ENCODE measurements around the gene POLR3K.

POLR3K gene

DNA sequence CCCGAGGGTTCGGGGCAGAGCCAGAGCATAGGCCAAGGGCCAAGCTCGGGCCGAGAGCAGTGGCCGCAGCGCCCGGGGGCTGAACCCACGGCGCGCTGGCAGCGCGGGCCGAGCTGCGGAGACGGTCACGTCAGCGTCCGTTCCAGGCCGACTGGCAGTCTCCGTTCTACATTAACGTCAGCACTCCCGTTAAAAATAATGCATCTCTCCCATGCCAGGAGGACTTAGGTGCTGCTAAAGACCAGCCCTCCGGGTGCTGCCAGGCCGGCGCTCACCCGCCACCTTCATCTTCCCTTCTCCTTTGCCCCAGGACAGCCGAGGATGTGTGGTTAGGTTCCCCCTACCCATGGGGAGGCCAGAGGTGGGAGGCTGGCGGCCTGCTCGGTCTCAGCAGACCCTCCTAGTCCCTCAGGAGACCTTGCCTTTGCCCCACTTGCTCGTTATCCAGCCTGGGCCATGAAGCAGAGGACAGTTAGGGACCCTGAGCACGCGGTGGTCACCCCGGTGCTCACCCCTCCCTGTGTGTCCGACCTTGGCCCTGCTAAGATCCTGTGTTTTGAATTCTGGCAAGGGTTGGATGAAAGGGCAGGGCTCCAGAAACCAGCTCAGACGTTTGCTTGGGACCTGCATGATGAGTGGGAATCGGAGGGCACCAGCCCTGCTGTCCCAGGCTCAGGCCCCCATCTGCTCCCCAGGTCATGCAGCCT, 25.2 kb upstream of the POLR3K start:
- no peak for DNase-seq

DNA sequence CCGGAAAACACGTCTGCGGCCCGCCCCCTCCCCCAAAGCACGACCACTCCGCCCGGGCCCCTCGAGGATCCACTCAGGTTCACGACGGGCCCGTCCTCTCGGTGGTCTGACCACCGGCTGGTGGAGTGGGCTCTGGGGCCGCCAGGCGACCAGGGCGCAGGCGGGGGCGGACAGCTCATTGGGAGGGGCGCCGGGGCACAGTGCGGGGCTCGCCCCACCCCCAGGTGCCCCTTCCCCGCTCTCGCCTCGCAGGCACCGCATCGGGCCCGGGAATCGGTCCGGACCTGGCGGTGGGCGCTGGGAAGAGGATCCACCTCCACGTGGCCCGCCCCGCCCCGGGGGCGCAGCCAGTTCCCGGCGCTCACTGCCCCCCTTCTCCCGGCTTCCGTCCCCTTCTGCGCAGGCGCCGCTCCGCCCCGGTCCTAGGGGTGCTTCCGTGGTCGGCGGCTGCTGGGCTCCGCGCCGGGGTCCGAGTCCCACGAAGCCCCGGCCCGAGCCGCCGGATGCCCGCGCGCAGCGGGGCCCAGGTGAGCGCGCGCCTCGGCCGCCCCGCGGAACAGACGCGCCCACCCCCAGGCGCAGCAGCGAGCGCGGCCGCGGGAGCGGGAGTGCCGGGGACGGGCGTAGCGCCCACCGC, 24.5 kb upstream of the POLR3K start, which contains the start of gene MPG:
Gene MPG (plus strand): TSS at position 419 of the 637 bp plus-strand sequence. CDS start 85 bp downstream, at position 504.
- peak; percentile 84 for DNase-seq

DNA sequence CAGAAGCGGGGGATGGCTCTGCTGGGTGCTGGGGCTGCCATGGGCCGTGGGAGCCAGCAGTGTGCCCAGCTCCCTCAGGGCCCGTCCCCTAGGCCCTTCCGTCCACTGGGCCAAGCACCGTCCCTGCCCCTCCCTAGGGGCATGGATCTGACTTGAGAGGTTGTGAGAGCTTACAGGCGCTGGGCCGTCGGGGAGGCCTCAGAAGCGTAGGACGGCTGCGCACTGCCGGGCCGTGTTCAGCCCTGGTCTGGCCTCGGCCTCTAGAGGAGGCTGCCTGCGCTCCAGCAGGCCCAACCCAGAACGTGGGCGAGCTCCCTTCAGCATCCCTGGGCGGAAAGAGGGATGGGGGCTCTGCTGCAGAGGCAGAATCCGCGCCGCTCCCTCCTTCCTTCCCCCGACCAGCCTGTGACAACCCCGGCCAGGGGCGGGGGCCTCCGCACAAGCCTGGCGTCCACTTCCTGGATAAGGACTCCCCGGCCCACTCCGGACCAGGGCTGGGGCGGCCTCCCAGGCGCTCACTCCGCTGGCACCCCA, 23.9 kb upstream of the POLR3K start:
- DNase-seq, result peak; percentile 24

DNA sequence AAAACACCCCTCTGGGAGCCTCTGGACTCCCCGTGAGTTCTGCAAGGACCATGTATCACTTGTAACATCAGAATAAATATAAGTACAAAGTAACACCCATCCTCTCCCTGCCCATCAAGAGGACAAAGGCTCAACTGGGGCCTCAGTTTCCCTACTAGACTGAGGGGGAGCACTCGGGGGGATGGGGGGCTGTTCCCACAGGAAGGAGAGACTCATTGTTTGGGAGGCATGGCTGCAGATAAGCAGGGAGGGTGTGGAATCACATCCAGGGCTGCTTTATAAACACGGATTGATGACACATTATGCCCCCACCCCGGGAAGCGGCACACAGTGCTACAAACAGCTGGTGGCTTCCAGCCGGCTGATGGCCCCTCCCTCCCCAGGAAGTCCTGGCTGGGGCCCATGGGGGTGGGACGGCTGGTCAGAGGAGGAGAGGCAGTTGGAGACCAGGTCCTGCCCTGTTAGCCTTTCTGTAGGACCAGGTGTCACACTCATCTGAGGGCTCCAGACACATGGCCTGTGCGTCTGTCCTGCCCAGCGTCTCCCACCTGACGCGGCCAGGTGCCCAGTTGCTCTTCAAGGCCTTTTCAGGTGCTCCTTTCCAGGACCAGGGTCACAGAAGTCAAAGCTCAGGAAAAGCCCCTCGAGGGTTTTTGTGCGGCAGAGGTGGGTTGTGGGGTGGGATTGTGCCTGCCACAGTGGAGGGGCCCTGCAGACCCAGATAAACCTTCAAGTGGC, 23.3 kb upstream of the POLR3K start:
- no peak for DNase-seq

DNA sequence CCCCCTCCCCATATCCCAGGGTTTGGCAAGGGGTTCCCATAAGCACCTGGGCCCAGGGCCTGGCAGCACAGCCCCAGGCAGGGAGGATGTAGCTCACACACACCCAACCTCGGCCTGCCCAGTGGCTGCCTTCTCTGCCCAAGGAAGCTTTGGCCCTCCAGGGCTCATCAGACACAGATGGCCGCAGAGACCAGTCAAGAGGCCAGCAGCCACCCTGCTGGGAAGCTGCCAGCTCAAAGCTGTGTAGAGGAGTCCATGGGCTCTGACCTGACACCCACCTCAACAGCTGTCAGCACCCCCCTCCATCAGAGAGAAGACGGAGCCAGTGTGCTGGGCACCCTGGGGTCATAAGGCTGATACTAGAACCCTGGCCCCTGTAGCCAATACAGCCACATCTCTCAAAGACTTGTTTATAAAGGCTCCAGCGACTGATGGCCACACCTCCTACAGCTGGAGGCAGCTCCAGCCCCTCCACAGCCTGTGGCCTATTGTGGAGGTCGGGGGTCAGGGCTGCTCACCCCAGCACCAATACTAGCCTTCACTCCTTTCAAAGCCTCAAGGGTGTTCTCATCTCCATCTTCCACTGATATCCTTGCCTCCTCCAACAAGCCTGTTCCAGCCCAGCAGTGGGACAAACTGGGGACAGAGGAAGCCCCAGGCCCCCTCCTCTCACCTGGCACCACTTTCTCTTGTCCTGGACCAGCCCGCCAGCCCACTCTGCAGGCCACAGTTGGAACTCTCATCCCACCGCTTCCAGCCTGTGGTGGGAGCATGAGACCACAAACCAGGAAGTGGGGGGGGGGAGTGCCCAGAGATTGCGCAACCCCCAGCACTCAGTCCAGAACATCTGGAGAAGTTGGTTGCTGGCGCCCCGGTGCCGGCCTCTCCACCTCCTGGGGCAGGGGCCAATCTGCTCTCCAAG, 22.4 kb upstream of the POLR3K start:
- DNase-seq, result no peak

DNA sequence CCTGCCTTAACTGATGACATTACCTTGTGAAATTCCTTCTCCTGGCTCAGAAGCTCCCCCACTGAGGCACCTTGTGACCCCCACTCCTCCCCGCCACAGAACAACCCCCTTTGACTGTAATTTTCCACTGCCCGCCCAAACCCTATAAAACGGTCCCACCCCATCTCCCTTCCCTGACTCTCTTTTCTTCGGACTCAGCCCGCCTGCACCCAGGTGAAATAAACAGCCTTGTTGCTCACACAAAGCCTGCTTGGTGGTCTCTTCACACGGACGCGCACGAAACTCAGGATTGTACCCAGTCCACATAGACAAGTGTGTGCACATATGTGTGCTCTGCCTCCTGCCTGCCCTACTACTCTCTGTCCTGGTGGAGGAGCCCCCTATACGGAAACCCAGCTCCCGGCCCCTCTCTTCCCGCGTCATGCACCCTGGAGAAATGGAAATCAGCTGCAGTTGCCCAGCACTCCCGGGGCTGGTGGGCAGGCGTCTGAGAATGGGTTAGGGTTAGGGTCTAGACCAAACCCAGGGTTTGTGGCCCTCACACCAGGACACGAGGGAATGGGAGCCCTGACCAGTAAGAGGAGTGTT, 21.4 kb upstream of the POLR3K start:
- DNase-seq, result no peak

DNA sequence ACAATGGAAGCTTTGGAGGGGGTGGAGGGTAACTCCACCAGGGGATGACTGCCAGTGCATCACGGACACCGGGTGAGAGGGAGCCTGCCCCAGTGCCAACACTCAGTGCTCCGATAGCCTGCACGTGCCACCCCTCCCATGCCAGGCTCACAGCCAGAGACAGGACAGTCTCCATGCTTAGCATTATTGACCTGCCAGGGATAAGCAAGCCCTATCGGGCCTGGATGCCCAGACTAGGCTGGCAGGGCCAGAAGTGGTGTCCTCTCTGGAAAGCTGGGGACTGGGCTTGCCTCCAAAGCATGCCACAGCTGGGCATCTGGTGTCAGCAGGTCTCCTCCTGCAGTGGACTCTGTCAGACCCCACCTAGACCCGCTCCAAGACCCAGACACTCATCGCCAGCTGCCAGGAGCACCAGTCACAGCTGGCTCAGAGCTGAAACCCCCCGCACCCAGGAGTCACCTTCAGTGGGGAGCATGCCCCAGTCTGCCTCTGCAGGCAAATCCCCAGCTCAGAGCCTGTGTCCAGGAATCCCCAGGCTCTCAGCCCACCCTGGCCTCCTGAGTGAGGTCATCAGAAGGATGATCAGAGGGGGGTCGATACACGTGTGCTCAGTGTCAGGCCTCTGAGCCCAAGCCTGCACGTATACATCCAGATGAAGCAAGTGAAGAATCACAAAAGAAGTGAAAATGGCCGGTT, 20.8 kb upstream of the POLR3K start:
- DNase-seq, result no peak

DNA sequence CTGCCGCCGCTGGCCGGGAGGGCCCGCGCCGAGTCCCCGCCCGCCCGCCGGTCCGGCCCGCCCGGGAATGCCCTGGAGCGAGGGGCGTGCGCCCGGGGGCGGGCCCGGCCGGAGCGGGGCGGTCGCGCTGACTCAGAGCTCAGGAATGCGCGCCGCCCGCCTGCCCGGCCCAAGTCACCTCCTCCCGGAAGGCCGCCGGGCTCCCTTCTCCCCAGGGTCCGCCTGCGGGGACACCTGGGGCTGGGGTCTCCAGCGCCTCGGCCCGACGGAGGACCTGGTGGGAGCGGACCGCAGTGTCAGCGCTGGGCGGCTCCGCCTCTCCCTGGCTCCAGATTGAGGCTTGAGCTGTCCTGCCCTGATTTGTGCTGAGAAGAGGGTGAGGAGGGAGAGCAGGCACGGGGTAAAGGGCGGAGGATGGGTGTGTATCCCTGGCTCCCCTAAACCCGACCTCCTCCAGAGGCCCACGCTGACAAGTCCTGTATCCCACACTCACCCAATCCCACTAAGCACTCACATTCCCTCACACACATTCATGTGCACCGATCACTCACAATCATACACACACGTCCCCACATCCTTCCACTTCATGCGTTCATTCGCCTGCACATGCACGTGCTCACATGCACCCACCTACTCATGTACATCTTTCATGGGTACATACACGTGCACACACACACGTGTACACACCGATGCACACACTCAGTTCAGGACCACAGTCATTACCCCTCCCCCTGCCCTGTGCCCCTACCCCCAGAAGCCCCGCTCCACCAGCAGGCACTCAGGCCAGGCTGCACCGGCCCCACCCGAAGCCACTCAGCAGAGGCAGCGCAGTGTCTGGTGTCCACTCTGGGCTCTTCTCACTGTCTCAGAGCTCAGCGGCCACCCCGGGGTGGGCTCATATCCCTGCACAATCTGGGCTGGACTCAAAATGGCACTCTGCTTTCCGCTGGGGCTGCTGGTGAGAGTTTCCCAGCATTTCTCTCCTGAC, 19.4 kb upstream of the POLR3K start, which contains the start of gene RHBDF1:
Gene RHBDF1 (minus strand): TSS at position 71 of the 988 bp plus-strand sequence. CDS start 7,616 bp downstream, outside the sequence.
- no peak for DNase-seq

DNA sequence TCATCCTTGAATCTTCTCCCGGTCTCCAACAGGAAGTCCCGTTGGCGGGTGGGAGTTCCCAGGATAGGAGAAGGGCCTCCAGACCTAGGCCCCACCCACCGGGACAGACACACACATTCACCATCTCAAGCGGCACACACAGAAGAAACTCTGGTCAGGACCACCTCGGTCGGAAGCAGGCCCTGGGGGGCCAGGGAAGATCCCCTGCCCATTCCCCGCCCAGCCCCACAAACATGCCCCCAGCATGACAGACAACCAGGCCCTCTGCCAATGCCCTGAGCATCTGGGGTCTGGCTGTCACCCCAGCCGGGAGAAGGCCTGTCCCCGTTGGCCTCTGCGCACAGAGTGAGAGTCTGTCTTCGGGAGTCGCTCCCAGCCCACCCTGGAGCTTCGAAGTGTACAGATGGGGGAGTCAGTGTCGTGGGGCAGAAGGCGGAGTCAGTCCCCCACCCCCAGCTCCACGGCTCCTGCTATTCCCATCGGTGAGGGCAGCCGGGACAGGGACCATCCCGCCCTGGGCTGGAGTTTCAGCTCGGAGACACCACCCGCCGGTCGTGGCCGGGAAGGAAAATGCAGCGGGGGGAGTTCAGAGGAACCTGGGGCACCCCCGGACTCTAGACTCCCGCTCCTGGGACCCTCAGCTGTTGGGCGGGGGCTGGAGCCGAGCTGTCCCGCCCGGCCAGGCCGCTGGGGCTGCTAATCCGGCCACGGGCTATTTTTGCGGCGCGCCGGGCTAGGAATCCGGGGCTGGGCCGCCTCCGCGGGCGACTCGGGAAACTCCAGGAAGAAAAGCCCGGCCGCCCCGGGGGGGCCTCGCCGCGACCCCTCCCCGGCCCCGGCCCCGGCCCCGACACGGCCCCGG, 18.4 kb upstream of the POLR3K start:
- no peak for DNase-seq

DNA sequence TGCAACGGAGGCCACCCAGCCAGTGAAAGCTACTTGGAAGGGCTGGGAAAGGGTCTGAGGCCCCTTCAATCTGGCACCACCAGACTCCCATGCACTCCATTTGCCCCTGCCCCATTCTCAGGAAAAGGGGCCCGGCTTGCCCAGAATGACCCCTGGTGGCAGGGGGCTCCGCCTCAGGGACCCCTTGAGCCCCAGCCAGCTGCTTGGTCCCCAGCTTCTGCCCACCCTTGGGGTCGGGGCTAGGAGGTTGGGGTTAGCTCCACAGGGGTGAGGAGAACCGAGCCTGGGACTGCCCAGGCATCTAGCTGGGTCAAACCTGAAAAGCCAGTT, 17.8 kb upstream of the POLR3K start:
- DNase-seq, result no peak

DNA sequence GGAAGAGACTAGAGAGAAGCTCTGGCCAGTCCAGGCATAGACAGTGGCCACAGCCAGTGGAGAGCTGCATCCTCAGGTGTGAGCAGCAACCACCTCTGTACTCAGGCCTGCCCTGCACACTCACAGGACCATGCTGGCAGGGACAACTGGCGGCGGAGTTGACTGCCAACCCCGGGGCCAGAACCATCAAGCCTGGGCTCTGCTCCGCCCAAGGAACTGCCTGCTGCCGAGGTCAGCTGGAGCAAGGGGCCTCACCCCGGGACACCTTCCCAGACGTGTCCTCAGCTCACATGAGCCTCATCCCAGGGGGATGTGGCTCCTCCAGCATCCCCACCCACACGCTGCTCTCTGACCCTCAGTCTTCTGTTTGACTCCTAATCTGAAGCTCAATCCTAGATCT, 15.8 kb upstream of the POLR3K start:
- DNase-seq, result no peak

DNA sequence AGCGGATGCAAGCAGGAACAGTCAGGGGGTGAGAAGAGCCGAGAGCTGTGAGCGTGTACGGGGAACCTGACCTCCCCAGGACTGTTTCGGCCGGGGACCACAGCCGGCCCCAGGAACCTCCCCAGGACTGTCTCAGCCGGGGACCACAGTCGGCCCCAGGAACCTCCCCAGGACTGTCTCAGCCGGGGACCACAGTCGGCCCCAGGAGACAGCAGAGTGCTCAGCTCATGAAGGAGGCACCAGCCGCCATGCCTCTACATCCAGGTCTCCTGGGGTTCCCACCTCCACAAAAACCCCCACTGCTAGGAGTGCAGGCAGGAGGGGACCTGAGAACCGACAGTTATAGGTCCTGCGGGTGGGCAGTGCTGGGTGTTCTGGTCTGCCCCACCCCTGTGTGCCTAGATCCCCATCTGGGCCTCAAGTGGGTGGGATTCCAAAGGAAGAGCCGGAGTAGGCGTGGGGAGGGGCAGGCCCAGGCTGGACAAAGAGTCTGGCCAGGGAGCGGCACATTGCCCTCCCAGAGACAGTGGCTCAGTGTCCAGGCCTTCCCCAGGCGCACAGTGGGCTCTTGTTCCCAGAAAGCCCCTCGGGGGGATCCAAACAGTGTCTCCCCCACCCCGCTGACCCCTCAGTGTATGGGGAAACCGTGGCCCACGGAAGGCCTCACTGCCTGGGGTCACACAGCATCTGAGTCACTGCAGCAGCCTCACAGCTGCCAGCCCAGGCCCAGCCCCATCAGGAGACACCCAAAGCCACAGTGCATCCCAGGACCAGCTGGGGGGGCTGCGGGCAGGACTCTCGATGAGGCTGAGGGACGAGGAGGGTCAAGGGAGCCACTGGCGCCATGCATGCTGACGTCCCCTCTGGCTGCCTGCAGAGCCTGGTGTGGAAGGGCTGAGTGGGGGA, 14.7 kb upstream of the POLR3K start:
- DNase-seq, result no peak

DNA sequence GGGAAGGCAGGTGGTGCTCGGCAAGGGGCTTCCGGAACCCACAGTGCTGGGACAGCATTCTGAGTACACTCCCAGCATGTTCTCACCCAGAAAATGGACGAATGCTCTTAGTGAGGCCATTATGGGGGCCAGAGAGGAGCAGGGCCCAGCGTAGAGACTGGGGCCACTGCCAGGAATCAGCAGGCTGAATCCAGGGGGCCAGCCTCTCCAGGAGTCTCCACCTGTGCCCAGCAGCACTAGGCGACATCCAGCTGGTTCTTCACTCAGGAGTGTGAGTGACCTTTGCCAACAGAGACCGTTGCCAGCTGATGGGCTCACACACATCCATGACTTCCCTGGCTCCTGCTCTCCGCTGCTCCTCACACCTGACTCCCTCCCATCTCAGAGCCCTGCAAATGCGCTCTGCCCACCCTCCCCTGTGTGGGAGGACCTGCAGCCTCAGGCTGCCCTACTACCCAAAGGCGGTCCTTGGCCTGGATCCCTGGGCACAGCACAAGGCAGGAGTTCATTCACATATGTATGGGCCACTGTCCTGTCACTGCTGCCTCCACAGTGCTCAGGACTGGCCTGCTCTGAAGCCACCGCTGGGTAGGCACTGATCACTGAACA, 13.9 kb upstream of the POLR3K start:
- DNase-seq, result no peak

DNA sequence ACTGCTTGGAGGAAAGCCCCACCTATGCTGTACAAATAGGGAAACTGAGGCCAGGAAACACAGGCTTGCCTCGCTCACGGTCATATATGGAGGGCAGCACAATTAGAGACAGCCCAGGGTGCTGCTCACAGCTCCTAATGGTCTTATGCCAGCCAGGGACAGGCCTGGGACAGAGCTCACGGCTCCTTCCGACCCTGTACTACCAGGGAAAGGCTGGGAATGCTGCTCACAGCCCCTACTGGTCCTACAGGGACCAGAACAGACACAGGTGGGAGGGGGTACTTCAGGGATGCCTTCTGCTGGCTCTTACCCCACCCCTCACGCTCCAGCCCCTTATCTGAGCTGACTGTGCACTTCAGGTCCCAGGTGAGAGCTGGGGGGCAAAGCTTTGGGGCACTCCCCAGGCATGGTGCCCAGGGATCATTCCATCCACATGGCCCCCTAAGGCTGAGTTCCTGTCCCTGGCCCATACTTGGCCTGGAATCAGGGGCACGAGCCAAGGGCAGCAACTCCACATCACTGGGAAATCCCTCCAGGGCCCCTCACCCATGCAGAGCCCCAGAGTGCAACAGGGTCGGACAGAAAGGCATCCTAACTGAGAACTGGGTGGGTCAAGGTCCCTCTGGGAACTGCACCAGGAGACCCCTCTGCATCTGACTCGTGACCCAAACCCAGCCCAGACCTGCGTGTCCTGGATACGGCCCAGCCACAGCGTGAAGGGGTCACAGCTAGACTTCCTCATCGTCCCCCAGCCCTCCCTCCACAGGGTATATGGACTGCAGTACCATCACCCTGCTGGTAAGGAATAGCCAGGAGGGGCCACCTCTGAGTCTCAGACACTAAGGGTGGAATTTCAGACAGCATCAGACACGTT, 13.1 kb upstream of the POLR3K start:
- no peak for DNase-seq

DNA sequence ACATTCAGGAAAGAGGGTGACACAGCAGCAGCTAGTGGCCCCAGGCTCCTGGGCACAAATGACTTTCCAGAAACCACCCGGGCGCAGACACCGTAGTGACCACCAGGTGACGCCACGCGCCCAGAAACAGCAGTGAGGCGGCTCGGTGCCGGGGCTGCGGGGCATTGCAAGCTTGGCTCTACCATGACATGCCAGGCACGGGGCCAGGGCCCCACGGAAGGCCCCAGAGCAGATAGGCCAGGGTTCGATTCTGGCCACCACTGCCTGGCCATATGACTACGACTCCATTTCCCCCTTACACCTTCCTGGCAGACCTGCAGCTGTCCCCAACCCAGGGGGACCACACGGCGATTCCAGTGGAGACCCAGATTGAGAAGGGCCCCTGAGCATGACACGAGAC, 12.3 kb upstream of the POLR3K start:
- DNase-seq, result peak; percentile 84

DNA sequence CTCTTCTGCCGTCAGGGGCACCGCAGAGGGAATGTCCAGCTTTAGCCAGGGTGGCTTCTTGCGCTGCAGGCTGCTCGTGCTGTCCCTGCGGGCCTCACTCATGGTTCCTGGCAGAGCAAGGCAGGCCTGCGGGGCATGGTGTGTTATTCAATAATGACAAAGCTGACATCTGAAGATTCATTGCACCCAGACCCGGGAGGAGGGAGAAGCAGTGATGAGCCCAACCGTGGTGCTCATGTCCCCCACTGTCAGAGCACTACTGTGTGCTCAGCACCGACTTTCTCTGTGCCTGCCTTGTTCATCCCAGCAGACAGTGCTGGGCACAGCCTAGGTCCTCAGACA, 11.5 kb upstream of the POLR3K start:
- DNase-seq, result no peak
